ENCODE measurements around the gene PRKCA.

GRCh38 chr17:66517336-66518009 lies 215.1 kb downstream of the PRKCA start:
- TF ChIP-seq, protein P1, sequence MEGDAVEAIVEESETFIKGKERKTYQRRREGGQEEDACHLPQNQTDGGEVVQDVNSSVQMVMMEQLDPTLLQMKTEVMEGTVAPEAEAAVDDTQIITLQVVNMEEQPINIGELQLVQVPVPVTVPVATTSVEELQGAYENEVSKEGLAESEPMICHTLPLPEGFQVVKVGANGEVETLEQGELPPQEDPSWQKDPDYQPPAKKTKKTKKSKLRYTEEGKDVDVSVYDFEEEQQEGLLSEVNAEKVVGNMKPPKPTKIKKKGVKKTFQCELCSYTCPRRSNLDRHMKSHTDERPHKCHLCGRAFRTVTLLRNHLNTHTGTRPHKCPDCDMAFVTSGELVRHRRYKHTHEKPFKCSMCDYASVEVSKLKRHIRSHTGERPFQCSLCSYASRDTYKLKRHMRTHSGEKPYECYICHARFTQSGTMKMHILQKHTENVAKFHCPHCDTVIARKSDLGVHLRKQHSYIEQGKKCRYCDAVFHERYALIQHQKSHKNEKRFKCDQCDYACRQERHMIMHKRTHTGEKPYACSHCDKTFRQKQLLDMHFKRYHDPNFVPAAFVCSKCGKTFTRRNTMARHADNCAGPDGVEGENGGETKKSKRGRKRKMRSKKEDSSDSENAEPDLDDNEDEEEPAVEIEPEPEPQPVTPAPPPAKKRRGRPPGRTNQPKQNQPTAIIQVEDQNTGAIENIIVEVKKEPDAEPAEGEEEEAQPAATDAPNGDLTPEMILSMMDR (conservative IDR thresholded peaks at IDR 0.05; ENCODE audit: low read depth, low read length), result no peak
- TF ChIP-seq EZH2 (IDR thresholded peaks at IDR 0.05; ENCODE audit: low read length, unreplicated experiment), result no peak
- TF ChIP-seq EZH2phosphoT487 (IDR thresholded peaks at IDR 0.05; ENCODE audit: borderline replicate concordance, low read length), result no peak
